Neural cell (in vitro differentiated cells): ENCODE measurements around the gene CPN1. TPM values are rescaled to one million over a fixed set of nuclear protein-coding genes. Genes with fewer than 3 reads are reported as not detected.

Experiments used
- H2AFZ ChIP-seq: fragments of 200-600, 300-800 bp; sonication (generic), shearing (Covaris generic); 2 replicates; pipeline ENCODE4 v1.6.0; 2014; ENCODE audit warnings: low read depth, mild to moderate bottlenecking, antibody characterized with exemption, low read length, moderate library complexity
- H3F3A ChIP-seq: fragments of 200-600 bp; shearing (Covaris generic); 2 replicates; pipeline ENCODE4 v1.6.1; 2016; ENCODE audit warnings: mild to moderate bottlenecking, moderate library complexity, mixed read lengths, antibody characterized with exemption, low read length; ENCODE audit not compliant: insufficient read depth, poor library complexity, severe bottlenecking
- H3K27ac ChIP-seq: fragments of 200-600, 300-800 bp; sonication (generic), shearing (Covaris generic); 2 replicates; pipeline ENCODE4 v1.5.1; 2014; ENCODE audit warnings: mild to moderate bottlenecking, low read length, moderate library complexity
- H3K27me3 ChIP-seq: fragments of 300-800, 200-600 bp; sonication (generic), shearing (Covaris generic); 2 replicates; pipeline ENCODE4 v1.6.0; 2014; ENCODE audit warnings: mild to moderate bottlenecking, low read depth, low read length, moderate library complexity; ENCODE audit not compliant: insufficient read depth
- H3K36me3 ChIP-seq: fragments of 300-800, 200-600 bp; sonication (generic), shearing (Covaris generic); 2 replicates; pipeline ENCODE4 v1.5.1; 2014; ENCODE audit warnings: mild to moderate bottlenecking, antibody characterized with exemption, low read length, moderate library complexity; ENCODE audit not compliant: insufficient read depth
- H3K4me2 ChIP-seq: fragments of 300-800, 200-600 bp; sonication (generic), shearing (Covaris generic); 2 replicates; pipeline ENCODE4 v1.6.0; 2014; ENCODE audit warnings: mild to moderate bottlenecking, low read length
- H3K4me3 ChIP-seq: fragments of 300-800, 200-600 bp; sonication (generic), shearing (Covaris generic); 2 replicates; pipeline ENCODE4 v1.5.1; 2014; ENCODE audit warnings: mild to moderate bottlenecking, low read length, moderate library complexity
- H3K79me2 ChIP-seq: fragments of 200-600 bp; shearing (Covaris generic); replicated peaks from 2 replicates; pipeline ENCODE4 v1.6.0; 2014; ENCODE audit warnings: mild to moderate bottlenecking, low read length, moderate library complexity; ENCODE audit not compliant: insufficient read depth
- H3K9ac ChIP-seq: fragments of 300-800, 200-600 bp; sonication (generic), shearing (Covaris generic); 2 replicates; pipeline ENCODE4 v1.6.1; 2016; ENCODE audit warnings: mild to moderate bottlenecking, low read length, mixed read lengths
- H3K9me2 ChIP-seq: fragments of 200-600 bp; shearing (Covaris generic); 2 replicates; pipeline ENCODE4 v1.6.1; 2016; ENCODE audit warnings: mild to moderate bottlenecking, low read length, mixed read lengths; ENCODE audit not compliant: insufficient read depth
- H3K9me3 ChIP-seq: fragments of 200-600, 300-800 bp; sonication (generic), shearing (Covaris generic); 2 replicates; pipeline ENCODE4 v1.6.1; 2016; ENCODE audit warnings: mild to moderate bottlenecking, mixed run types, low read length, moderate library complexity, mixed read lengths
- H4K20me1 ChIP-seq: fragments of 200-600 bp; shearing (Covaris generic); 2 replicates; pipeline ENCODE4 v1.6.1; 2016; ENCODE audit warnings: mild to moderate bottlenecking, mixed run types; ENCODE audit not compliant: insufficient read depth
- CTCF ChIP-seq: fragments of 450-650 bp; IDR thresholded peaks from 2 replicates; pipeline ENCODE4 v1.5.1; 2014; ENCODE audit warnings: antibody characterized with exemption, mild to moderate bottlenecking, moderate library complexity; ENCODE audit not compliant: poor library complexity, severe bottlenecking
- EP300 ChIP-seq: fragments of 450-650 bp; conservative IDR thresholded peaks from 2 replicates; pipeline ENCODE4 v1.6.1; 2014; ENCODE audit warnings: antibody characterized with exemption, mild to moderate bottlenecking, moderate library complexity; ENCODE audit not compliant: poor library complexity, severe bottlenecking
- EZH2 ChIP-seq: fragments of 200-600, 300-800 bp; shearing (Covaris generic), sonication (generic); IDR thresholded peaks from 2 replicates; pipeline ENCODE4 v1.6.1; 2014; ENCODE audit warnings: antibody characterized with exemption, low read length, borderline replicate concordance, mild to moderate bottlenecking; ENCODE audit not compliant: insufficient read depth, poor library complexity, severe bottlenecking
- MXI1 ChIP-seq: fragments of 450-650 bp; conservative IDR thresholded peaks from 2 replicates; pipeline ENCODE4 v1.6.1; 2014; ENCODE audit warnings: antibody characterized with exemption, mild to moderate bottlenecking; ENCODE audit not compliant: poor library complexity, severe bottlenecking
- POLR2AphosphoS5 ChIP-seq: IDR thresholded peaks from 2 replicates; pipeline ENCODE4 v1.6.1; 2012
- RAD21 ChIP-seq: fragments of 450-650 bp; conservative IDR thresholded peaks from 2 replicates; pipeline ENCODE4 v1.6.1; 2014; ENCODE audit warnings: antibody characterized with exemption, mild to moderate bottlenecking, moderate library complexity
- REST ChIP-seq: IDR thresholded peaks from 2 replicates; pipeline ENCODE4 v1.6.1; 2012; ENCODE audit warnings: borderline replicate concordance
- SMC3 ChIP-seq: fragments of 450-650 bp; conservative IDR thresholded peaks from 2 replicates; pipeline ENCODE4 v1.6.1; 2014; ENCODE audit warnings: antibody characterized with exemption, mild to moderate bottlenecking, moderate library complexity; ENCODE audit not compliant: poor library complexity
- TAF1 ChIP-seq: IDR thresholded peaks from 2 replicates; pipeline ENCODE4 v1.6.1; 2012; ENCODE audit warnings: low read depth
- polyA plus RNA-seq: library from polyadenylated mRNA; depleted of rRNA; stranded (reverse); fragments of >200 nt; gene quantifications from 2 replicates; pipeline ENCODE4 v1.2.3, GENCODE V29; 2014

Gene CPN1
- polyA plus RNA-seq, 1 donor from 2014 or later: not detected

DNA sequence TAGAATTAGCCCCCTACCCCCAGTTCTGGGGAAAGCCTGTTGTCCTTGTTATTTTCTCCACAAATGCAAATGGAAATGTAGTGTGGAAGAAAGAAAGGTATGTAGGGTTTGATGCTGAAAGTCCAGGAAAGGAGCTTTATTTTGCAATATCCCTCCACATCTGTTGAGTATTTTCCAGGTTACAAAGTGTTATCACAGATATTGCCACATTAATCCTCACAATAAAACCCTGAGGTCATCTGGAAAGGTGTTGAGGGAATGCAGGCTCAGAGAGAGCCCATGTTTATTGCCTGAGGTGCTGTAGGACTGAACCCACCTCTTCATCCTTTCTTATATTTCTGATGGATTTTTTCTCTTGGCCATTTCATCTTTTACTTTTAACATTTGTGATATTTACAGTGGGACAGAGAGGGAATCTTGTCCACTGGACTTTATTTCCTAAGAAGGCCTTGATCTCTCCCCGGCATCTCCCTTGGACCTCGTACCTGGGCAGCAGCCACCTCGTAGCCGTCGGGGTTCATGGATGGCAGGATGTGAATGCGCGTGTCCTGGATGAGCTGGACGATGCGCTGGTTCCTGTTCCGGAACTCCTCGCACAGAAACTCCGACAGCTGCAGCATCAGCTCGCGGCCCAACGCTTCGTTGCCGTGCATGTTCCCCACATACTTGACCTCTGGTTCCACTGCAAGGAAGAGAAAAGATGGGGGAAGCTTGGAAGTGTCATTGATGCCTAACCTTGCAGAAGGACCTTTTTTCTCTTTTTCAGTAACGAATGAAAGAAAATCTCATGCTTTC lies 6.0 kb downstream of the CPN1 start:
- Histone ChIP-seq H2AFZ (no peak overlapping the region), H3F3A (no peaks in the 10 kb centered on the region), H3K79me2 (no peaks in the 10 kb centered on the region), H3K9ac (no peak overlapping the region), H3K4me3 (no peak overlapping the region), H3K9me3 (no peaks in the 10 kb centered on the region), H3K4me2 (no peak overlapping the region), H3K27me3 (no peaks in the 10 kb centered on the region), H3K27ac (no peak overlapping the region), H3K36me3 (no peaks in the 10 kb centered on the region), H4K20me1 (no peaks in the 10 kb centered on the region), H3K9me2 (no peaks in the 10 kb centered on the region)
- TF ChIP-seq POLR2AphosphoS5 (no peak), SMC3 (no peak), EZH2 (no peak), CTCF (no peak), RAD21 (no peak), MXI1 (no peak), EP300 (no peak)

GRCh38 chr10:100072514-100072913 lies 9.2 kb downstream of the CPN1 start:
- Histone ChIP-seq H4K20me1 (no peaks in the 10 kb centered on the region), H3K4me3 (no peak overlapping the region), H3K36me3 (no peaks in the 10 kb centered on the region), H3K4me2 (no peak overlapping the region), H3K9me3 (no peaks in the 10 kb centered on the region), H3K9me2 (no peaks in the 10 kb centered on the region), H3F3A (no peaks in the 10 kb centered on the region), H3K27me3 (no peaks in the 10 kb centered on the region), H3K9ac (no peak overlapping the region), H3K79me2 (no peaks in the 10 kb centered on the region), H3K27ac (no peak overlapping the region), H2AFZ (no peak overlapping the region)
- no peak for TF ChIP-seq POLR2AphosphoS5
- no peak for TF ChIP-seq RAD21
- TF ChIP-seq TAF1: no peak

DNA sequence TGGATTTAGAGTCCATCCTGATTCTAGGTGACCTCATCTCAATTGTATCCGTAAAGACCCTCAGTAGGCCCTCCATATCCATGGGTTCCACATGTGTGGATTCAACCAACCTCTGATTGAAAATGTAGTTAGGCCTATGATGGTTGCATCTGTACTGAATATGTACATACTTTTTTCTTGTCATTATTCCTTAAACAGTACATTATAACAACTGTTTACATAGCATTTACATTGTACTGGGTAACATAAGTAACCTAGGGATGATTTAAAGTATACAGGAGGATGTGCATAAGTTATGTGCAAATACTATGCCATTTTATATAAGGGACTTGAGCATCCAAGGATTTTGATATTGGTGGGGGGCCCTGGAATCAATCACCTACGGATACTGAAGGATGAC lies 10.1 kb downstream of the CPN1 start:
- Histone ChIP-seq H3K4me3 (no peak overlapping the region), H4K20me1 (no peaks in the 10 kb centered on the region), H3K79me2 (no peaks in the 10 kb centered on the region), H3K9ac (no peak overlapping the region), H3K27me3 (no peaks in the 10 kb centered on the region), H3F3A (no peaks in the 10 kb centered on the region), H3K27ac (no peak overlapping the region), H3K4me2 (no peak overlapping the region), H3K36me3 (no peaks in the 10 kb centered on the region), H3K9me3 (no peaks in the 10 kb centered on the region), H2AFZ (no peak overlapping the region), H3K9me2 (no peaks in the 10 kb centered on the region)
- no peak for TF ChIP-seq SMC3
- TF ChIP-seq CTCF: no peak
- no peak for TF ChIP-seq TAF1
- no peak for TF ChIP-seq EP300
- no peak for TF ChIP-seq REST
- TF ChIP-seq POLR2AphosphoS5: no peak
- no peak for TF ChIP-seq MXI1
- TF ChIP-seq RAD21: no peak
- no peak for TF ChIP-seq EZH2
